GM19468 (cell line): ENCODE data around the gene IGFL3.
"Not testable (repeated sequence)": the region's sequence is repeated elsewhere in the genome, so short reads cannot be mapped to it uniquely, and the experiment has no call there.

Experiments used
- ATAC-seq: cut with Tn5 transposase; IDR thresholded peaks from one replicate; pipeline ENCODE4 v1.9.1; 2021; ENCODE audit warnings: mild to moderate bottlenecking, moderate library complexity, moderate number of reproducible peaks; ENCODE audit not compliant: unreplicated experiment; ENCODE audit errors: extremely low read depth

Gene IGFL3

DNA sequence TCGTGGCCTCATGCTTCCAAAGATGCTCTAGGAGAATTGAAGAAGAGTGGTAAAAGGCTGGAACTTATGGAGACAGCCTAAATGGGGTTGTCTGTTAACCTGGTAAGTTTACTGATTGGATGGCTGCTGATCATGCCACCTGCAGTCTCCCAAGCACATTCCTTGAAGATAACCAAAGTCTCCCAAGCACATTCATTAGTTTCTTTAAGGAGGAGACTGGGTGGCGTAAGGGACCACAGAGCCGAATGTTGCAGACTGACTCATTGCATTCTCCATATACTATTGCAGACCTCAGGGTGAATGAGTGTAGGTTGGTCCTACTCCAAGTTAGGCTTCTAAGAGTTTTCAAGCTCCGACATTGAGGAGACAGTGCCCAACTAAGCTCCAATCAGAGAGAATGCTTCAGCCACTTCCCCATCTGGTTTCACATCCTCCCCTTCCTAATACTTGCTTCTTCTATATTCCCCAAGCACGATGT, at the start of gene IGFL3:
IGFL3 (minus strand) TSS at position 51 of the 478 bp plus-strand sequence; CDS start at position 12, 39 bp downstream.
- ATAC-seq, result no peak

DNA sequence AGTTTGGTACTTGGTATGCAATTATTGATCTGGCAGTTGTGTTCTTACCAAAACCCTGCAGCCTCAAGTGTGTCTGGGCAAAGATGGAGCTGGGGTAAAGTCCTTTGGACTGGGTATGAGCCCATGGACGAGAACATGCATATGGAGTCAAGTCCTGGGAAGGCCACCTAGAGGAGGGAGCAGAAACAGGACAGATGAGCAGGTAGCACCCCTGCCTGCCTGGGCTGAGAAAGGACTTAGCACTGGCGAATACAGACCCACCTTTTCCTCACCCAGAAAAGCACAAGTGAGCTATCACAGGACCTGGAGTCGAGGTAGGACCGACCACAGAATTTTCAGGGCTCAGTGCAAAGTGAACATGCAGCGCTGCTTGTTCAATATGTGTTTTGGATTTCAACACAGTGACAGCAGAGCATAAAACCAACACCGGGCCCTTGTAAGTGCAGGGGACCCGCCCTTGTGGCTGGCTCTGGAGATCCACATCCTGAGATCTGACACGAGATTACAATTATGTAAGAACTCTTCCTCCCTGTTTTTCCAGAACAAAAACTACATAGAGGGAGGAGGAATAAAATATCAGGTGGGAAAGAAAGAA, 49.5 kb upstream of the IGFL3 start:
- no peak for ATAC-seq

GRCh38 chr19:46162731-46163130, 38.2 kb upstream of the IGFL3 start:
- ATAC-seq, result no peak

DNA sequence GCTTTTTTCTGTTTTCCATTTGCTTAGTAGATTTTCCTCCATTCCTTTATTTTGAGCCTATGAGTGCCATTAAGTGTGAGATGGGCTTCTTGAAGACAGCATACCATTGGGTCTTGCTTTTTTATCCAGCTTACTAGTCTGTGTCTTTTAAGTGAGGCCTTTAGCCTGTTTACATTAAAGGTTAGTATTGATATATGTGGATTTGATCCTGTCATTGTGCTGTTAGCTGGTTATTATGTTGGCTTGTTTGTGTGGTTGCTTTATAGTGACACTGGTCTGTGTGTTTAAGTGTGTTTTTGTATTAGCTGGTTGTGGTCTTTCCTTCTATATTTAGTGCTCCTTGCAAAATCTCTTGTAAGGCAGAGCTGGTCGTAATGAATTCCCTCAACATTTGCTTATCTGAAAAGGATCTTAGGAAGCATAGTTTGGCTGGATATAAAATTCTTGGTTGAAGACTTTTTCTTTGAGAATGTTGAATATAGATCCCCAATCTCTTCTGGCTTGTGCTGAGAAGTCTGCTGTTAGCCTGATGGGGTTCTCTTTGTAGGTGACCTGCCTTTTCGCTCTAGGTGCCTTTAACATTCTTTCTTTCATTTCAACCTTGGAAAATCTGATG, 37.3 kb upstream of the IGFL3 start:
- ATAC-seq, result not testable (repeated sequence)

DNA sequence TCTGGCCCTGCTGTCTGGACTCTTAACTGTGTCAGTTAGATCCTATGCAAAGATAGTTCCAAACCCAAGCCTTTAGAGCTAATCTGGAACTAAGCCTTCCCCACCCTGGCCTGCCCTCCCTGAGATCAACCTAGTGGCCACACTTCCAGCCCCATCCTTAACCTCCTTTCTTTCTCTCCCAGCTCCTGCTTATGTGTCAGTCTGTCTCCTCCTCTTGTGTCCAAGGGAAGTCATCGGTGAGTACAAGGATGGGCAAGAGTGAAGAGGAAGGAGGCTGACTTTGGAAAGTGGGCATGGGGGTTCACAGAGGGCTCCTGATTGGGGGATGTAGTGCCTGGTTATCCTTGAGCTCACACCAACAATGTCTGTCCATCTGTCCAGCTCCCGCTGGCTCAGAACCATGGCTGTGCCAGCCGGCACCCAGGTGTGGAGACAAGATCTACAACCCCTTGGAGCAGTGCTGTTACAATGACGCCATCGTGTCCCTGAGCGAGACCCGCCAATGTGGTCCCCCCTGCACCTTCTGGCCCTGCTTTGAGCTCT, 35.8 kb upstream of the IGFL3 start:
- no peak for ATAC-seq

- no peak for ATAC-seq
Observed at GRCh38 chr19:46159418-46160232, 35.1 kb upstream of the IGFL3 start.

- ATAC-seq, result no peak
Observed at GRCh38 chr19:46155237-46155636, 30.7 kb upstream of the IGFL3 start.

DNA sequence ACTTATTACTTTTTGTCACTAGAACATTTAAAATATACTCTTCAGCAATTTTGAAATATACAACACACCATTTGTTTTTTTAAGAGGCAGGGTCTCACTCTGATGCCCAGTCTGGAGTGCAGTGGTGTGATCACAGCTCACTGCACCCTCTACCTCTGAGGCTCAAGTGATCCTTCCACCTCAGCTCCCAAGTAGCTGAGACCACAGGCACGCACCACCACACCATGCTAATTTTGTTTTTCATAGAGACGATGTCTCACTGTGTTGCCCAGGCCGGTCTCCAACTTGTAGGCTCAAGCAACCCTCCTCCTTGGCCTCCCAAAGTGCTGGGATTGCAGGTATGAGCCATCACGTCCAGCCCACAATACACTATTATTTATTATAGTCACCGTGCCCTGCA, 26.1 kb upstream of the IGFL3 start:
- ATAC-seq, result no peak

GRCh38 chr19:46147791-46148288, 23.4 kb upstream of the IGFL3 start, which contains the start of gene IGFL2:
TSS of gene IGFL2 (plus strand) at chr19:46148238. CDS start at chr19:46148279, 41 bp downstream.
- ATAC-seq, result no peak

DNA sequence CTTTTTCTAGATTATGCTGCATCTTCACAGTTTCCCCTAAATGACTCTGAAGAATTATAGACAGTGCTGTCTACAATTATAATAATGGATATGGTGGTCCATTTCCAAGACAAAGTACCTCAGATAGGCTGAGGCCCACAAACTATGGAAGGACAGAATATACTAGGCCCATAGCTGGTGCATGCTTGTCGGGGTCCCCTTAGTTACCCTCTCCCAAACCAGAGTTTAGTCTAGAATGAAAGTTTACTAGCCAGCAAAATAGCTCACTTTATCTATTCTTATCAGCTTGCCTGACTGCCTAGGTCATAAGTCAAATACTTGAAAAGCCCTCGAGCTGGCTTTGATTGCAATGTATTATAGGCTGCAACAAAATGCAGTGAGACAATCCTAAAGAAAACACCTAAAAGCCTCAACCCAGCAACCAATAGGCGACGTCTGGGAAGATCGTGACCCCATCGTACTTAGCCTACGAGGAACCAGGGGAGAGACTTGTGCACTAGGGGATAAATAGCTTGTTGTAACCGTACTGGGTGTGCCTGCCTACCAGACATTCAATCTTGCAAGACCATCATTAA, 22.8 kb upstream of the IGFL3 start:
- no peak for ATAC-seq

DNA sequence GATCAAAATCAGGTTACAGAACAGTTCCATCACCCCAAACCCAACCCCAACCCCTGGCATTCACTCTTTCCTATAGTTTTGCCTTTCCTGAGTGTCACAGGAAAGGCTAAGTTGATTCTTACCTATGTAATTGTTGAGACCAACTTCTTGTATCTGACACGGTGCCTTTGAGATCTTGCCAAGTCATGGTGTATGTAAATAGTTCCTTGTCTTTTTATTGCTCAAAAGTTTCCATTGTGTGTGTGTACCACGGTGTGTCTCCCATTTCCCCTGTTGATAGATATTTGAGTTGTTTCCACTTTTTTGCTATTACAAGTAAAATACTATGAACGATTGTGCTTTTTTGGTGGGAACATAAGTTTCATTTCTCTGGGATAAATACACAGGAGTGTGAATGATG, 20.3 kb upstream of the IGFL3 start:
- no peak for ATAC-seq

GRCh38 chr19:46142294-46142693, 17.8 kb upstream of the IGFL3 start:
- ATAC-seq, result no peak

GRCh38 chr19:46141421-46141820, 16.9 kb upstream of the IGFL3 start:
- ATAC-seq, result no peak

DNA sequence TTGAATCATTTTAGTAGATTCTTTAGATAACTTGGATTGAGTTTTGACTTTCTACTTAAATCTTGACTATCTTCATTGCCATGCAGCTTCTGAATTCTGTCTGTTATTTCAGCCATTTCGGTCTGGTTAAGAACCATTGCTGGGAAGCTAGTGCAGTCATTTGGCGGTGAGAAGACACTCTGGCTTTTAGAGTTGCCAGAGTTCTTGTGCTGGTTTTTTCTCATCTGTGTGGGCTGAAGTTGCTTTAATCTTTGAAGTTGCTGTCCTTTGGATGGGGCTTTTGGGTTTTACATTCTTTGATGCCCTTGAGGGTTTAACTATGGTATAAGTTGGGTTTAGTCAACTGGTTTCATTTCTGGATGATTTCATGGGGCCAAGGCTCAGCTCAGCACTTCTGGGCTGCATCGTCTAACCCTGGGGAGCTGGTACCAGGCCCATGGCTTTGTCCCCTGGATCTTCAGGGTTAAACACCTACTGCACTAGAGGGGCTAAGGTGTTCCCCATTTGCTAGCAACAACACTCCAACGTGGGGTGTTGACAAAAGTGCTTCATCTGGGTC, 13.5 kb upstream of the IGFL3 start:
- ATAC-seq, result no peak

DNA sequence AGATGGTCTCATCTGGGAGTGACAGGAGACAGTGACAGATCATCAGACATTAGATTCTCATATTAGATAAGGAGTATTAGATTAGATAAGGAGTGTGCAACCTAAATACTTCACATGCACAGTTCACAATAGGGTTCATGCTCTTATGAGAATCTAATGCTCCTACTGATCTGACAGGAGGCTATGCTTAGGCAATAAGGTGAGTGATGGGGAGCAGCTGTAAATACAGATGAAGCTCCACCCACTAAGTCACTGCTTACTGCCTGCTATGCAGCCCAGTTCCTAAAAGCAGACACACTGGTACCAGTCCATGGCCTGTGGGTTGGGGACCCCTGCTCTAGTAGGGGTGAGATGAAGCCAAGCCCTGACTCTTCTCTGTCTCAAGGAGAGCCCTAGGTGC, 10.0 kb upstream of the IGFL3 start:
- no peak for ATAC-seq

DNA sequence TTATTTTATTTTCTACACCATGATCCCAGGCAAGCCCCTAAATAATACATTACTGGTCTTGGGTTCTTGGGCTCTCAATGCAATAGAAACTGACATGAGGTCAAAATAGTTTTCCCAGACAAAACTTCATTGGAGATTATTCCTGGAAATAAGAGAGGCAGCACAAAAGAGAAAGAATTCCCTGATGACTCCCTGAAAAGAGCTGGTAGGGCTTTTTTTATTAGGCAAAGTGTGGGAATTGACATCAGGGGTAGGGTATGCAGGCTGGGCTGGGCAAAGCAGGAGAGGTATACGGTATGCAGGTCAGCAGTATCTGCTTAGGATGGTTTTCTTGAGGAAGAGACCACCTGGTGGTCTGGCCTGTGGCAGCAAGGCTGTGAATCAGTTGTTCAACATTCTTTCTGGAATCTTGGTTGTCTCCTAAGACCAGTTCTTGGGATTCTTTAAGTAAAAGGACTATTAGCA, 9.3 kb upstream of the IGFL3 start:
- ATAC-seq, result no peak

DNA sequence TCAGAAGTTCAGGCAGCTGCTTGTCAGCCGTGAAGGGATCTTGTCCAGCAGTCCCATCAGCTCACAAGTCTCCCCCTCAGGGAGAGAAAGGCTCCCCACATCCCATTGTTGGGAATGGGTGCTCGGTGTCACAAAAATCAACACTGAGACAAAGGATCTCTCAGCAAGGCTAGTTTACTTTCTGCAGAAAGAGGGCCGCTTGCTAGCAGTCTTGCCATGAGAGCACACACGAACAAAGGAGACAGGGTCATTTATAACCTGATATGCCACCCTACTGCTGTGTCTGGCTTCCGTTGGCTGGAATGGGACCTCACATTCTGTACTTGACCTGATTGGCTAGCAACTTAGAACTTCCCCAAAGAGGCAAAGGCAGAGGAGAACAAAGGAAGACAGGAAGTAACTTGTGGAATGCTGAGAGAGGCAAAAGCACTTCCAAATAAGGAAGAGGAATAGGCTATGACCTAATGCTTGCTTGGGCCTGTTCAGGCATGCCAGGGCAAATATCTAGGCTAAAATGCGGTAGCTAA, 8.7 kb upstream of the IGFL3 start:
- no peak for ATAC-seq

DNA sequence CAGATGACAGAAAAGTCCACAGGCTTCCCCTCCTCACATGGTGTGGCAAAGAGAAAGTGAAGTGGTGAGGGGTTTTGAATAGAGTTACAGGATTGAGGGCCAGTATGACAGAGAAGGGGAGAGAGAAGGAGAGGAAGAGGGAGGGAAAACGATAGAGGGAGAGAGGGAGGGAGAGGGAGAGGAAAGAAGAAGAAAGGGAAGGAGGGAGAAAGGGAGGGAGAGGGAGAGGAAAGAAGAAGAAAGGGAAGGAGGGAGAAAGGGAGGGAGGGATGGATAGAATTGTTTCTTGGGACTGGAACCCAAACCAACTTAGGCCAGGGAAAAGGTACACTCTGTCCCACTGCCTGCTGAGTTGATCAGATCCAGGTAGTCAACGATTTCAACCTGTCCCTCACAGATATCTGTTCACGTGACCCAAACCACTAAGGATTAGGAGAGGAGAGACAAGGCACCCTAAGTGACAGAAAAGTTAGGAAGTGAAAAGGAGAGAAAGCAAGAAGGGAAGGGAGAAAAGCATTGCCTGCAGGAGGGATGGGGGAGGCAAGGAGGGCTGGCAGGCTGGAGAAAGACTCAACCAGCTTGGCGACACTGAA, 8.1 kb upstream of the IGFL3 start:
- no peak for ATAC-seq

DNA sequence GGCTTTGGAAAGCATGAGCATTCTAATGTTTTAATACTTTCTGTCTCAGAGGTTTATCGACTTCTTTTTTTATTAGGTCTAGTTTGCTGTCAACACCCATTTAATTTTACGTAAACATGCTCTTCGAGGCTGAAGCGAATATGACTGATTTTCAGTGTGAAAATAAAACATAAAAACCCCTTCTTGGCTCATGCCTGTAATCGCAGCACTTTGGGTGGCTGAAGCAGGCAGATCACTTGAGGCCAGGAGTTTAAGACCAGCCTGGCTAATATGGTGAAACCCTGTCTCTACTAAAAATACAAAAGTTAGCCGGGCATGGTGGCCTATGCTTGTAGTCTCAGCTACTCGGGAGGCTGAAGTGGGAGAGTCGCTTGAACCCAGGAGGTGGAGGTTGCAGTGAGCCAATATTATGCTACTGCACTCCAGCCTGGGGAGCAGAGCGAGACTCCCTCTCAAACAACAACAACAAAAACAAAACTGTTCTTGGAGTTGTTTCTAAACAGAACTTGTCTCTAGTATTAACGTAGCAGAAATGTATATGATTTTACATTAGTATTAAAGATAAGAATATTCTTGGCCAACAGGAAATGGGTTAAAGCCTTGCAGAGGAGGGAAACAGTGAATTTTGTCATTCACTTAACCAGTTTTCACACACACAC, 7.1 kb upstream of the IGFL3 start:
- no peak for ATAC-seq
